ENCODE results near the gene NDUFA8. TPM values are rescaled to one million over a fixed set of nuclear protein-coding genes. Genes with fewer than 3 reads are reported as not detected.

The NDUFA8 gene
- total and polyA plus RNA-seq, 2 donors (not counting 1 experiment from before 2014, with no cell fraction given), result 26.6 to 90.2 TPM

DNA sequence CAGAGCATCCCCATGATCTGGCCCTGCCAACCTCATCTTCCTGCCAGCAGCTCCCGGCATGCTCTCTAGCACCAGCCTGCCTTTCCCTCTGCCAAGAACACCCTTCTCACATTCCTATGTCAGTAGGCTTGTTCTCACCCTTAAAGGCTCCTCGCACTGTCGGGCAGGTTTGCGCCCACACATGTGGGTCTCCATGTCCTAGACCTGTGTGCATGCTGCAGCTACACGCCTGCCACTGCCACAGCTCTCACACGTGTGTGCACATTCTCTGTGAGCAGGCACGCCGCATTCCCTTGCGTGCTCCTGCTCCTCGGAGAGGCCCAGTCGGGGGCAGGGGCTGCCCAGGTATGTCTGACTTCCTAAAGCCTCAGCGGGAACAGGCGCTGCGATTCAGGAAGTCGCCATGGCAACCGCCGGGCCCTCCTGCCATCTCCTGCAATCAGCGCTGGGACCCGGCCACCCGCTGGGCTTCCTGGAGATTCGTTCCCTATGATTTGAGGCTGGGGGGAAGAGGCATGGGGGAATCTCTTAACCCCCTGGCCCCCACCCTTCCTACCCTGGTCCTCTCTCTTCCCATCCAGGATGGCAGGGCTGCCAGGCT, 28.1 kb downstream of the NDUFA8 start:
- Histone ChIP-seq H3K4me2 (ENCODE audit: extremely low read depth, insufficient read depth, low read length) (no peak overlapping the region), H4K20me1 (ENCODE audit: control insufficient read depth, extremely low read depth, insufficient read depth, low read length) (no peaks in the 10 kb centered on the region), H3K79me2 (ENCODE audit: control insufficient read depth, insufficient read depth, low read length) (no peaks in the 10 kb centered on the region), H3K27me3 (ENCODE audit: control insufficient read depth, insufficient read depth, low read length) (peaks cover 5% of the 10 kb centered on the region), H3K27ac (ENCODE audit: insufficient read depth, low read length) (no peak overlapping the region), H3K36me3 (ENCODE audit: control insufficient read depth, insufficient read depth, low read length) (no peaks in the 10 kb centered on the region), H2AFZ (ENCODE audit: low read length) (no peak overlapping the region), H3K9me3 (ENCODE audit: control insufficient read depth, insufficient read depth, low read depth, low read length) (no peaks in the 10 kb centered on the region), H3K4me1 (ENCODE audit: control insufficient read depth, extremely low read depth, insufficient read depth, low read length) (peaks cover 2% of the 10 kb centered on the region), H3K9ac (ENCODE audit: insufficient read depth, low read length) (no peak overlapping the region), H3K4me3 (replicated peaks in 1 of 4; ENCODE audit: control extremely low read depth in 1 of 4, insufficient read depth in 1 of 4, low read depth in 3 of 4, low read length in 4 of 4) (no peak overlapping the region)
- no peak for TF ChIP-seq EZH2 (IDR thresholded peaks at IDR 0.05; ENCODE audit: low read length, missing control alignments)
- TF ChIP-seq, protein P1, sequence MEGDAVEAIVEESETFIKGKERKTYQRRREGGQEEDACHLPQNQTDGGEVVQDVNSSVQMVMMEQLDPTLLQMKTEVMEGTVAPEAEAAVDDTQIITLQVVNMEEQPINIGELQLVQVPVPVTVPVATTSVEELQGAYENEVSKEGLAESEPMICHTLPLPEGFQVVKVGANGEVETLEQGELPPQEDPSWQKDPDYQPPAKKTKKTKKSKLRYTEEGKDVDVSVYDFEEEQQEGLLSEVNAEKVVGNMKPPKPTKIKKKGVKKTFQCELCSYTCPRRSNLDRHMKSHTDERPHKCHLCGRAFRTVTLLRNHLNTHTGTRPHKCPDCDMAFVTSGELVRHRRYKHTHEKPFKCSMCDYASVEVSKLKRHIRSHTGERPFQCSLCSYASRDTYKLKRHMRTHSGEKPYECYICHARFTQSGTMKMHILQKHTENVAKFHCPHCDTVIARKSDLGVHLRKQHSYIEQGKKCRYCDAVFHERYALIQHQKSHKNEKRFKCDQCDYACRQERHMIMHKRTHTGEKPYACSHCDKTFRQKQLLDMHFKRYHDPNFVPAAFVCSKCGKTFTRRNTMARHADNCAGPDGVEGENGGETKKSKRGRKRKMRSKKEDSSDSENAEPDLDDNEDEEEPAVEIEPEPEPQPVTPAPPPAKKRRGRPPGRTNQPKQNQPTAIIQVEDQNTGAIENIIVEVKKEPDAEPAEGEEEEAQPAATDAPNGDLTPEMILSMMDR (conservative IDR thresholded peaks at IDR 0.05 in 1 of 2, IDR thresholded peaks at IDR 0.05 in 1 of 2; ENCODE audit: low read depth in 1 of 2, low read length in 2 of 2), result no peak
- DNase-seq (ENCODE audit: low read depth in 2 of 2), result no peak

DNA sequence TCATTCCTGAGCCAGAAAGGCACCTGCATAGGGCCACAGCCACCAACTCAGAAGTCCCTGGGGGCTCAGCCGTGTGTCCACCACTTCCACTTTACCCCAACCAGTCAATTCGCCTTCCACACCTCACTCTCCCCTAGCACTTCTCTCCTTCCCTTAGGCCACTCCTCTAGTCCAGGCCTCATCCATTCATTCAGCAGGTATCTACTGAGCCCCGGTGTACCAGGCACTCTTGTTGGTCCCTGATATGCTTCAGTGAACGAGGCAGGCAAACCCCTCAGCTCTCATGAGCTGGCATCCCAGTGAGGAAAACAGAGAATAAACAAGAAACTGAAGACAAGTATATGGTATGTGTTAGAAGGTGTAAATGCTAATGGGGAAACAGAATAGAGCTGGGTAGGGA, 28.7 kb downstream of the NDUFA8 start:
- no peak overlapping the region for H3K27ac ChIP-seq (ENCODE audit: insufficient read depth, low read length)
- H3K27me3 ChIP-seq (ENCODE audit: control insufficient read depth, insufficient read depth, low read length), result peaks cover 5% of the 10 kb centered on the region
- H2AFZ ChIP-seq (ENCODE audit: low read length), result no peak overlapping the region
- H3K9ac ChIP-seq (ENCODE audit: insufficient read depth, low read length), result no peak overlapping the region
- TF ChIP-seq EZH2 (IDR thresholded peaks at IDR 0.05; ENCODE audit: low read length, missing control alignments), result no peak
- TF ChIP-seq, protein P1 (conservative IDR thresholded peaks at IDR 0.05 in 1 of 2, IDR thresholded peaks at IDR 0.05 in 1 of 2; ENCODE audit: low read depth in 1 of 2, low read length in 2 of 2), result no peak
- H3K4me3 ChIP-seq (replicated peaks in 1 of 4; ENCODE audit: control extremely low read depth in 1 of 4, insufficient read depth in 1 of 4, low read depth in 3 of 4, low read length in 4 of 4), result no peak overlapping the region
- DNase-seq (ENCODE audit: low read depth in 2 of 2), result no peak
- no peaks in the 10 kb centered on the region for H3K79me2 ChIP-seq (ENCODE audit: control insufficient read depth, insufficient read depth, low read length)
- no peak overlapping the region for H3K4me2 ChIP-seq (ENCODE audit: extremely low read depth, insufficient read depth, low read length)
- H3K4me1 ChIP-seq (ENCODE audit: control insufficient read depth, extremely low read depth, insufficient read depth, low read length), result peaks cover 8% of the 10 kb centered on the region
- H3K36me3 ChIP-seq (ENCODE audit: control insufficient read depth, insufficient read depth, low read length), result no peaks in the 10 kb centered on the region
- H3K9me3 ChIP-seq (ENCODE audit: control insufficient read depth, insufficient read depth, low read depth, low read length), result no peaks in the 10 kb centered on the region
- no peaks in the 10 kb centered on the region for H4K20me1 ChIP-seq (ENCODE audit: control insufficient read depth, extremely low read depth, insufficient read depth, low read length)

DNA sequence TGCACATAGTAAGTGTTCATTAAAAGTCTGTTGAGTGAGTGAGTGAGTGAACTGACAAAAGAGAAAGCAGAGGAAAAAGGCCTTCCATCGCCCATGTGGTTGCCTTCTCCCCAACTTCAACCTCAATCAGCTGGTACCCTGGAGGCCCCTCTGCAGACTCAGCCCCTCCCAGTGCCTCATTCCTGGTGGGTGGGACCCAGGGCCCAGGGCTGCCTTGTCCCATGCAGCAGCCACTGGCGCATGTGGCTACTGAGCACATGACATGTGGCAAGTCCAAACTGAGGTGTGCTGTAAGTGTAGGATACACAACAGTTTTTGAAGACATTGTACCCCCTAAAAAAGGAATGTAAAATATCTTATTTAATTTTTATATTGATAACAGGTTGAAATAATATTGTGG, 29.6 kb downstream of the NDUFA8 start:
- H3K9ac ChIP-seq (ENCODE audit: insufficient read depth, low read length), result no peak overlapping the region
- H3K4me1 ChIP-seq (ENCODE audit: control insufficient read depth, extremely low read depth, insufficient read depth, low read length), result peaks cover 12% of the 10 kb centered on the region
- H2AFZ ChIP-seq (ENCODE audit: low read length), result no peak overlapping the region
- H3K79me2 ChIP-seq (ENCODE audit: control insufficient read depth, insufficient read depth, low read length), result no peaks in the 10 kb centered on the region
- no peak overlapping the region for H3K27ac ChIP-seq (ENCODE audit: insufficient read depth, low read length)
- H4K20me1 ChIP-seq (ENCODE audit: control insufficient read depth, extremely low read depth, insufficient read depth, low read length), result no peaks in the 10 kb centered on the region
- peaks cover 5% of the 10 kb centered on the region for H3K27me3 ChIP-seq (ENCODE audit: control insufficient read depth, insufficient read depth, low read length)
- H3K36me3 ChIP-seq (ENCODE audit: control insufficient read depth, insufficient read depth, low read length), result no peaks in the 10 kb centered on the region
- H3K9me3 ChIP-seq (ENCODE audit: control insufficient read depth, insufficient read depth, low read depth, low read length), result no peaks in the 10 kb centered on the region
- H3K4me2 ChIP-seq (ENCODE audit: extremely low read depth, insufficient read depth, low read length), result no peak overlapping the region
- DNase-seq (ENCODE audit: low read depth in 2 of 2), result no peak
- no peak overlapping the region for H3K4me3 ChIP-seq (replicated peaks in 1 of 4; ENCODE audit: control extremely low read depth in 1 of 4, insufficient read depth in 1 of 4, low read depth in 3 of 4, low read length in 4 of 4)
- TF ChIP-seq EZH2 (IDR thresholded peaks at IDR 0.05; ENCODE audit: low read length, missing control alignments), result no peak
- TF ChIP-seq, protein P1 (conservative IDR thresholded peaks at IDR 0.05 in 1 of 2, IDR thresholded peaks at IDR 0.05 in 1 of 2; ENCODE audit: low read depth in 1 of 2, low read length in 2 of 2), result no peak

All from fibroblast of lung (primary cell).